Right lung (tissue), 10 donors: Measurements from ENCODE around the gene PGK1. TPM values are rescaled to one million over a fixed set of nuclear protein-coding genes. Genes with fewer than 3 reads are reported as not detected.
"Not testable (repeated sequence)": the region's sequence is repeated elsewhere in the genome, so short reads cannot be mapped to it uniquely, and the experiment has no call there.

Experiments
- DNase-seq, 2 donors: peaks; one replicate each; pipeline ENCODE4 v3.0.0-alpha.2; 2013
- long read RNA-seq, 8 donors: transcript quantifications; one replicate each; lab custom pipeline, GENCODE V29; 2026
- polyA plus RNA-seq, 5 donors: library from polyadenylated mRNA; unstranded; fragments of 120-200 nt; gene quantifications; one replicate each; pipeline versions ENCODE4 v1.2.1 to v1.2.3, GENCODE V29; 2013; ENCODE audit warnings: inconsistent platforms in 1 of 5, low replicate concordance in 1 of 5; ENCODE audit not compliant: insufficient read length in 5 of 5, insufficient read depth in 1 of 5

PGK1 gene
- 100 to 1,000 TPM; 293 to 384 (median 307) TPM for polyA plus RNA-seq
- long read RNA-seq, donor 1, full-length matches to known transcripts = 162 of 246 reads
- long read RNA-seq, donor 1, partial matches to known transcripts = 79 of 246 reads
- long read RNA-seq, donor 1, other reads (novel, unspliced or antisense) = 5 of 246 reads
- long read RNA-seq, donor 2, full-length matches to known transcripts = 76 of 133 reads
- long read RNA-seq, donor 2, partial matches to known transcripts = 57 of 133 reads
- long read RNA-seq, donor 2, other reads (novel, unspliced or antisense) = 0 of 133 reads
- long read RNA-seq, donor 3, full-length matches to known transcripts = 108 of 154 reads
- long read RNA-seq, donor 3, partial matches to known transcripts = 40 of 154 reads
- long read RNA-seq, donor 3, other reads (novel, unspliced or antisense) = 6 of 154 reads
- long read RNA-seq, donor 4, full-length matches to known transcripts = 89 of 178 reads
- long read RNA-seq, donor 4, partial matches to known transcripts = 84 of 178 reads
- long read RNA-seq, donor 4, other reads (novel, unspliced or antisense) = 5 of 178 reads
- long read RNA-seq, donor 5, full-length matches to known transcripts = 136 of 243 reads
- long read RNA-seq, donor 5, partial matches to known transcripts = 101 of 243 reads
- long read RNA-seq, donor 5, other reads (novel, unspliced or antisense) = 6 of 243 reads
- long read RNA-seq, donor 6, full-length matches to known transcripts = 169 of 230 reads
- long read RNA-seq, donor 6, partial matches to known transcripts = 61 of 230 reads
- long read RNA-seq, donor 6, other reads (novel, unspliced or antisense) = 0 of 230 reads
- long read RNA-seq, donor 7, full-length matches to known transcripts = 80 of 109 reads
- long read RNA-seq, donor 7, partial matches to known transcripts = 23 of 109 reads
- long read RNA-seq, donor 7, other reads (novel, unspliced or antisense) = 6 of 109 reads
- long read RNA-seq, donor 8, full-length matches to known transcripts = 53 of 95 reads
- long read RNA-seq, donor 8, partial matches to known transcripts = 42 of 95 reads
- long read RNA-seq, donor 8, other reads (novel, unspliced or antisense) = 0 of 95 reads

DNA sequence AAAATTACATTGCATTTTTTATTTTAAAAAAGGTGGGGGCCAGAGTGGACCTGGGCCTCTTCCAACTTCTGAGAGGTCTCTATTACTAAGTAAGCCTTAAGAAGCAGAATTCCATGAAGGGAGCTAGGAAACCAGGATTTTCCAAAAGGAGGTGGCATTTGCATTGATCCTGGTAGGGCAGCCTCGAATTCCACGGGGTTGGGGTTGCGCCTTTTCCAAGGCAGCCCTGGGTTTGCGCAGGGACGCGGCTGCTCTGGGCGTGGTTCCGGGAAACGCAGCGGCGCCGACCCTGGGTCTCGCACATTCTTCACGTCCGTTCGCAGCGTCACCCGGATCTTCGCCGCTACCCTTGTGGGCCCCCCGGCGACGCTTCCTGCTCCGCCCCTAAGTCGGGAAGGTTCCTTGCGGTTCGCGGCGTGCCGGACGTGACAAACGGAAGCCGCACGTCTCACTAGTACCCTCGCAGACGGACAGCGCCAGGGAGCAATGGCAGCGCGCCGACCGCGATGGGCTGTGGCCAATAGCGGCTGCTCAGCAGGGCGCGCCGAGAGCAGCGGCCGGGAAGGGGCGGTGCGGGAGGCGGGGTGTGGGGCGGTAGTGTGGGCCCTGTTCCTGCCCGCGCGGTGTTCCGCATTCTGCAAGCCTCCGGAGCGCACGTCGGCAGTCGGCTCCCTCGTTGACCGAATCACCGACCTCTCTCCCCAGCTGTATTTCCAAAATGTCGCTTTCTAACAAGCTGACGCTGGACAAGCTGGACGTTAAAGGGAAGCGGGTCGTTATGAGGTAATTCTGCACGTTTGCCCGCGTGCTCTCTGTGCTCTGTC, at the start of gene PGK1:
Gene PGK1, plus strand, starts transcription at position 626 of the 824 bp plus-strand sequence. Its CDS starts 93 bp downstream, at position 719.
- peak; percentile 96 for DNase-seq

DNA sequence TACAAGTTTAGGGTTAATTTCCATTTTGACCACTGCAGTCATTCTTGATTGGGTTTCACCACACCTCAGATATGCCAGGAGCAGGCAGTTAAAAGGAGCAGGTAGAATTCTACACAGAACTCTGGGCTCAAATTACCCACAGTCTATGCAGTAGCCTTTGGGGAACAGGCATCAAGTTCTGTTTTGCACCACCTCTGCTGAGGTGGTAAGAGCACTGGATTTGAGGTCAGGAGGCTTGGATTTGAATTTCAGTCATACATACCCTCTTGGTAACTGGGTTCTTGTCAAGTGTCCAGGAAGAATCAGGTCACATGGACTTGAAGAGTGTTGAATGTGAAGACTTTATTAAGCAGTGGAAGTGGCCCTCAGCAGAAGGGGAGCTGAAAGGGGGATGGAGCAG, 40.4 kb upstream of the PGK1 start:
- DNase-seq = no peak

DNA sequence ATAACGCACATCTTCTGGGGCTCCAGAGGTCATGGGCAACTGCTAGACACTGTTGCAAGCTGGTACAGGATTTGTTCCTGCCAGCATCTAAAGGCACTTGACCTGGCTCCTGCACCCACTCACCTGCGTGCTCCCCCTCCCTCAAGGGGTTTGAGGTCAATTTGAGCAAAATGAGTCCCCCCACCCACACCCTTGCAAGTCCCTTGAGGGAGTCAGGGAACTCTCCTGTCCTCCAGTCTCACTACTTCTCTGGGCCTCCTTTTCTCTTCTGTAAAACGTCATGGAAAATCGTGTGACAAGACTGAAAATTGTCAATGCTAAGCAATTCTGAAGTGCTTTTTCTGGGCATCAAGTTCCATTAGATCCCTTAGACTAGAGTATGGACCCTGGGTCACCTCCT, 39.9 kb upstream of the PGK1 start:
- DNase-seq = no peak

DNA sequence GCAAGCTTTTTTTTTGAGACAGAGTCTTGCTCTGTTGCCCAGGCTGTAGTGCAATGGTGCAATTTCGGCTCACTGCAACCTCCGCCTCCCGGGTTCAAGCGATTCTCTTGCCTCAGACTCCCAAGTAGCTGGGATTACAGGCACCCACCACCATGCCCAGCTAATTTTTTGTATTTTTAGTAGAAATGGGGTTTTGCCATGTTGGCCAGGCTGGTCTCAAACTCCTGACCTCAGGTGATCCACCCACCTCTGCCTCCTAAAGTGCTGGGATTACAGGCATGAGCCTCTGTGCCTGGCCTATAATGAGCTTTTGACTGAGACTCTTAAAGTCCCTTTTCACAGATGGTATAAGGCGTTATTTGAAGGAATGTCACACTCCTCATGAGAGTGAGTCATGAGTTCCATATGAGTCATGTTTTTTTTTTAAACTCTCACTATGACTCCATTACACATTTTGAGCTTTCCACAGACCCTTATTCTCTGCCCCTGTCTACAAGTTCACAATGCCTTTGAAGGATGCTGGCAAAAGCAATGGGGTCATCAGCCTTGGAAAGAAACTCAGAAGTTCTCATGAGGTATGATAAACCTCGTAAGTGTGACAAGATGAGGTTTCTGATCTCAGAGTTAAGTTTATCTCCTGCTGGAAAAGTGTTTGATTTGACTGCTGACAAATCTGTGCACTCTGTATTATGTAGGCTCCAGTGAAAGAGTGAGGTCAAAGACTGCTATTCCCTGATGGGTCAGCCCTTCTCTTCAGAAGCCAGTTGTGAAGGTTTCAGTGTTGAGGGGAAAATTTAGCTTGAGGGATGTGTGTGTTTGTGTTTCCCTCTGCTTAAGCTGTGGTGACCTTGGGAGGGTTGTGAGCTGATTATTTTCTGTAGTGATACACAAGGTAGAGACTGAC, 39.1 kb upstream of the PGK1 start:
- DNase-seq = peak; percentile 1 to 2

DNA sequence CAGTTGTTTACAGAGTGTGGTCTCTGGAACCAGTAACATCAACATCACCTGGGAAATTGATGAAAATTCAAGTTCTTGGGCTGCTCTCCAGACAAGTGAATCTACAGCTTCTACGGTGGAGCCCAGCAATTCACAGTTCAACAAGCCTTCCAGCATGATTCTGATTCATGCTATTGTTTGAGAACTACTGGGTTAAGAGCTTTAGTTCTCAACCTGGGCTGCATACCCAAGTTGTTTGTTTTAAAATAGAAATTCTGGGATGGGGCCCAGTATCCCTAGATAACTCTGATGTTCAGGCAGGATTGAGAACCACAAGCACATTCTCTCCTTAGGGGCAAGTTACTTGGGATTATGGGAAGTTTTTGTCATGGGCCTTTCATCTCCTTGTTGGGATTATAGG, 37.9 kb upstream of the PGK1 start:
- DNase-seq = no peak

DNA sequence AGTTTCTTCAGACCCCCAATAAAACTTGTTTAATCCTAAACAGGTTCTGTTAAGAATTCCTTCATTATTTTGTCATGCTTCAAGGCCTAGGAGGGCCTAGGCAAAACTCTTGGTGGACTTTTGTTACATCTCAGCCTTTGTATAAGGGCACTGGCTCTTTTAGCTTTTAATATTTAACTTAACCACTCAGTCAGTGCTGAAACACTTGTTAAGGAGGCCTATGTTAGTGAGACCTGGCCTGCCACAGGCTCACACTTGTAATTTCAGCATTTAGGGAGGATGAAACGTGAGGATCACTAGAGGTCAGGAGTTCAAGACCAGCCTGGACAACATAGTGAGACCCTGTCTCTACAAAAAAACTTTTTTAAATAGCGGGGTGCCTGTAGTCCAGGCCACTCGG, 32.7 kb upstream of the PGK1 start:
- DNase-seq = no peak

DNA sequence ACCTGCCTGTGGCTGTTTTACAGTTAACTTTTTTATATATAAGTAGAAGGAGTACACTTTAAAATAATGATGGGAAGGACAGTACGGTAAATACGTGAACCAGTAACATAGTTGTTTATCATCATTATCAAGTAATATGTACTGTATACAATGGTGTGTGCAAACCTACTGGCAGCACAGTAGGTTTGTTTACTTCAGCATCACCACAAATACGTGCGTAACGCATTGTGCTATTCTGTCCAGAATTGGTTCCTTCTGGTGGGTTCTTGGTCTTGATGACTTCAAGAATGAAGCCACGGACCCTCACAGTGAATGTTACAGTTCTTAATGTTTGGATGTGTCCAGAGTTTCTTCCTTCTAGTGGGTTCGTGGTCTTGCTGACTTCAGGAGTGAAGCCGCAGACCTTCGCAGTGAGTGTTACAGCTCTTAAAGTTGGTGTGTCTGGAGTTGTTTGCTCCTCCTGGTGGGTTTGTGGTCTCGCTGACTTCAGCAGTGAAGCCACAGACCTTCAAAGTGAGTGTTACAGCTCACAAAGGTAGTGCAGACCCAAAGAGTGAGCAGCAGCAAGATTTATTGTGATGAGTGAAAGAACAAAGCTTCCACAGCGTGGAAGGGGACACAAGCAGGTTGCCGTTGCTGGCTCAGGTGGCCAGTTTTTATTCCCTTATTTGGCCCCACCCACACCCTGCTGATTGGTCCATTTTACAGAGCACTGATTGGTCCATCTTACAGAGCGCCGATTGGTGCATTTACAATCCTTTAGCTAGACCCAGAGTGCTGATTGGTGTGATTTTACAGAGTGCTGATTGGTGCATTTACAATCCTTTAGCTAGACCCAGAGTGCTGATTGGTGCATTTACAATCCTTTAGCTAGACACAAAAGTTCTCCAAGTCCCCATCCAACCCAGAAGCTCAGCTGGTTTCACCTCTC, 30.6 kb upstream of the PGK1 start:
- not testable (repeated sequence) for DNase-seq

DNA sequence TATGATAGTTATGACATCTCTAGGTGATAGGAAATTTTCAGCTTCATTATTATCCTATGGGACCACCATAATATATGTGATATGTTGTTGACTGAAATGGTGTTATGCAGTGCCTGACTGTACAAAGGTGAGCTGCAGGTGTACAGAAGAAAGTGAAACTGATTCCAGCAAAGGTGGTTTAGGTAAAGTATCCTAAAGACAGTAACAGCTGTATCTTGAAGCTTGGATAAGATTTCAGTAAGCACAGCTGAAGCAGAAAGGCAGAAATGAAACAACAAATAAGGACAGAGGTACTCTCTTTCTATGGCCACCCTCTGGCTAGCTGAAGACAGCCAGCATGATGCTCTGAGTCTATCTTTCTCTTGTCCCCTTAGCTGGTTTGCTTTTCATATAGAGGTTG, 30.0 kb upstream of the PGK1 start:
- DNase-seq = no peak

DNA sequence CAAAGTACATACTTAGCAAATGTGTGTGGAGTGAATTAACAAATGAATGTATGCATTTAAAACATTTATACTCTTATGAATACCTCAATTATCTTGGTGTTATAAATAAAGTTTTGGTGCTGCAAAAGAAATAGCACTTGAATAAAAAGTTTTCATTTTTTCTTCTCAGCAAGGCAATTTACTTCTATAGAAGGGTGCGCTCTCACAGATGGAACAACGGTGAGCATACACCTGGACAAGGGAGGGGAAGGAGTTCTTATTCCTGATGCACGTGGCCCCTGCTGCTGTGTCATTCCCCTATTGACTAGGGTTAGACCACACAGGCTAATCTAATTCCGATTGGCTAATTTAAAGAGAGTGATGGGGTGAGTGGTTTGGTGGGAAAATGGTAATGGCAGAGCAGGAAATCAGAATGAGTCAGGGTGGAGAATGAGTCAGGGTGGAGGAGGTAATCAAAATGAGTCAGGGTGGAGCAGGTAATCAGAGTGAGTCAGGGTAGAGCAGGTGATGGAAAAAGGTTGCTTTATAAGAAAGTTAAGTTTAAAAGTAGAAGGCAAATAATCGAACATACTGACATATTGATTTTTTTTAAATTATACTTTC, 28.2 kb upstream of the PGK1 start:
- no peak for DNase-seq

DNA sequence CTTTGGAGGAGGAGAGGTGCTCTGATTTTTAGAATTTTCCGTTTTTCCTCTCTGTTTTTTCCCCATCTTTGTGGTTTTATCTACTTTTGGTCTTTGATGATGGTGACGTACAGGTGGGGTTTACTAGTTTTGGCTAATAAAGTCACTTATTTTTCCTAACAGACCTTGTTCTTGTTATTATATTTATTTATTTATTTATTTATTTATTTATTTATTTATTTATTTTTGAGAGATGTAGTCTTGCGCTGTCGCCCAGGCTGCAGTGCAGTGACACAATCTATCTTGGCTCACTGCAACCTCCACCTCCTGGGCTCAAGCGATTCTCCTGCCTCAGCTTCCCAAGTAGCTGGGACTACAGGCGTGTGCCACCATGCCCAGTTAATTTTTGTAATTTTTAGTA, 22.6 kb upstream of the PGK1 start:
- not testable (repeated sequence) for DNase-seq

DNA sequence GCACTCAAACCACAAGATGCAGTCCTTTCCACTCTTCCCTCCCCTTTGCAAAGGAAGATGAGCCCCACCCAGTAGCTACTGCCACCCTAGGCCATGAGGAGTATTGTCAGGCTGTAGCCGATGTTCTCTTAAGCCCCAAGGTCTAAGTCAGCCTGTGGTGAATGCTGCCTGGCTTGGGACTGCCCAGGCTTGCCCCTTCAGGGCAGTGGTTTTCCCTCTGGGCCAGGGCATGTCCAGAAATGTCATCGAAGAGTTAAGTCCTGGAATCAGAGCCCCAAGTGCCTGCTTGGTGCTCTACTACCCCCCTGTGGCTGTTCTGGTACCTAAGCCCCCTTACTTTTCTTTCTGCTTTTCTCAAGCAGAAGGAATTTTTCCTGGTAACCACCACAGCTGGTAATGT, 11.8 kb upstream of the PGK1 start:
- no peak for DNase-seq

DNA sequence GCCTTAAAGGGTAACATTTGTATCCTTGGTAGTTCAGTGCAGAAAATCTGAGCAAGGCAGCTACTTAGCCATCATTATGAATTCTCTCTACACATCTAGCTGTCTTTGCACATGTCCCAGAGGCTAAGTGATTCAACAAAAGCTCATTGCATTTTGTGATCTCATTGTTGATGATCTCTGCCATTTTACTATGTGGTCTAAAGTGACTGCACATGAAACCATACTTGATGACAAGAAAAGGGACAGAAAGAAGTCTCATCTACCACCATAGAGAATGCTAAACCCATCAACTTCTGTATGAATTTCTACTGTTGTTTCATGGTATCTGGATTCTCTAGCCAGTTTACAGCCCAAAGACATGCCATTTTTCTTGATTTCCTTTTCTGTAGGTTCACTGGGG, 5.9 kb upstream of the PGK1 start:
- DNase-seq = no peak

DNA sequence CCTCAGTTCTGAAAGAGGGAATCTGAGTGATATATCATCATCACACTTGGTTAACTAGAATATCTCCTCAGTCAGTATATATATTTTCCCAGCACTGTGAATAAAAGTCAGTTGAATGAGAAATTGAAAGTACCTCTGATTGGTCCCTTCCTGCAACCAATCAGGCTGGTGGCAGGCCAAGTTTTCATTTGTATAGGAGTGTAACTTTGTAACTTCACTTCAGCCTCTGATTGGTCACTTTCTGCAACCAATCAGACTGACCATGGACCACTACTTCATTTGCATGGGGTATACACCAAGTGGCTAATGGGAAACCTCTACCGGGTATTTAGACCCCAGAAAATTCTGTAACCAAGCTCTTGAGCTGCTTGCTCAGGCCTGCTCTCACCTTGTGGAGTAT, 2.0 kb upstream of the PGK1 start:
- peak; percentile 25 to 36 for DNase-seq

DNA sequence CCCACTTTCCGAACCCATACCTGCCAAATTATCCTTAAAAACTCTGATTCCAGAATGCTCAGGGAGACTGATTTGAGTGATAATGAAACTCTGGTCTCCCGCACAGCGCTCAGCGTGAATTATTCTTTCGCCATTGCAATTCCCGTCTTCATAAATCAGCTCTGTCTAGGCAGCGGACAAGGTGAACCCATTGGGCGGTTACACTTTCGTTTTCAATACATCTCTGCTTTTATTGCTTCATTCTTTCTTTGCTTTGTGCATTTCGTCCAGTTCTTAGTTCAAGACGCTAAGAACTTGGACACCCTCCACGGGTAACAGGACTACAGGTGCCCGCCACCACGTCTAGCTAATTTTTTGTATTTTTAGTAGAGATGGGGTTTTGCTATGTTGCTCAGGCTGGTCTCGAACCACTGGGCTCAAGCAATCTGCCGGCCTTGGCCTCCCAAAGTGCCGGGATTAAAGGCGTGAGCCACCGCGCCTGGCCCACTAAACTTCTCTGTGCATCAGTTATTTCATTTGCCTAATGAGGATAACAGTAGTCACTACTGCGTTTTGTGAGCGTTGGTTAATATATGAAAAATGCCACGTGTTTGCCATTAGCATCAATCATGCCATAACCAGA, 936 bp upstream of the PGK1 start:
- DNase-seq = no peak

DNA sequence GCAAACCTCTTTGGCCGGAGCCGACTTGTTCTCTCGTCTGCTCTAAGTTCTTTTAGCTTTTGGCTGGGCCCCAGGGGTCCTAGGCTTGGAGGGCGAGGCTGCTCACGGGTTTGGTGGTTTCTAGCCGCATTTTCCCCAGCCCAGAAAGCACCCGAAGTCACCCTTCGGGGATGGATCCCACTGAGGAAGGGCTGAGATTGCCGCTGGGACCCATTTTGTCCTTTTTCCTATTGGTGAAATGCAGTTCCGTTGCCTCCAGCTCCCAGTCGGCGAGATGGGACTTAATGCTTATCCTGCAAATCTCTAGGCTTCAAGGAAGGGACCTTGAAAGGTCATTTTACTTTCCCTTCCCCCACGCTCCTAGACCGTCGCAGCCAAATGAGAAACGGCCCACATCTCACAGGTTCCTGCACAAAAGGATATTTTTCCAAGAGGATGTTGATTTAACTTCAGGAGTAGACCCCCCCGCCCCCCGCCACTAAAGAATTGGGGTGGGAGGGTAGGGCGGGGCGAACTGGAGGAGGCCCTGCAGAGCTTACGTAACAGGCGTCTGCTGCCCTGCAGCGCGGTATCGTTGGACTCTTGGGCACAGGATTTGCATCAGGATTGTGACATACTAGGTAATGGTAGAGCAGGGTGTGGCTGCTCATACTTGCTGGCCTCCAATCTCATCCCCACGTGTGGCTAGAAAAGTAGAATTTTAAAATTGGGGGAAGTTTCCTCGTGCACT, 564 bp downstream of the PGK1 start:
- DNase-seq = peak; percentile 42 to 48

DNA sequence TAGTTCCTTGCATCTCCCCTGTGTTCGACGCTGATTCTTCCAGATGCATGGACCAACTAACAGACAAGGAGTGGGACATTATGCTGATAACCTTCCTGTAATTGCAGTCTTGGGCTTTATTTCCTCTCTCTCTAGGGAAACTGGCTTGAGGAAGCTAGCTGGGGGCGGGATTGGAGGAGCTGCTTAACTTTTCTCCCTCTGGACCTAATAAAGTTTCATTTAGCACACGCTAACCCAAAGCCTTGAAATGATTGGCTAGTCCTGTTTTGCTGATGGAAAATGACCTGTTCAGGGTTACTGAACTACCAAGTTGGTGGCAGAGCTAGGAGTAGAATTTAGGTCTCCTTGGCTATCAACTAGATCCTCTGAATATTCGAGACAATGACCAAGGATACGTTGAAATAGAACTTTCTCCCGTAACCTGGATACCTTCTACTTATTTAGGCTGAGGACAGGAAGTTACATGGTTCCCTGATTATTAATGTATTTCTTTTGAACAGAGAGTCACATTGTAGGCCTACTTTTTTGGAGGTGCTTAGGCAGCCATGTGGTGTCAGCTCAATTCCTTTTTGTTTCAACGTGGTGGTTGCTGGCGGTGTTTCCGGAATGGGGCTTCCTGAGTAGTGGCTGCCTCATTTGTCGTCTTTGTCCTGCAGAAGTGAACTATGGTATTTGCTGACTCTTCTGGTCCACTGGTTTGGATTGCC, 2.0 kb downstream of the PGK1 start:
- no peak for DNase-seq

DNA sequence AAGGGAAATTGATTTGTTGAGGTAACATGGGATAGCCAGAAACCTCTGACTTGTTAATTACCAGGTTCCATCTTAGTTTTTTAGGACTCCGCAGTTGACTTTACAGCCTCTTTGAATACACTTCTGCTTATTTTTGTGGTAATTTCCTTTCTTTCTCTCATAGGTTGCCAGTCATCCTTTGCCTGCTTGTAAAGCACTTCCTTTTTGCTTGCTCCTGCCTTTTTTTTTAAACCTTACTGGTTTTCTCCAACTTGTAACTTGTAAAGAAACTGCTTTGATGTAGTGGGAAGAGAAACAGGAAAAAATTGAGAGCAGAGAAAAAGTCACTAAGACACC, 2.6 kb downstream of the PGK1 start:
- DNase-seq = no peak
